Left ventricle myocardium inferior (tissue), 1 donor: ENCODE data around the gene SULT1B1. TPM values are rescaled to one million over a fixed set of nuclear protein-coding genes. Genes with fewer than 3 reads are reported as not detected.

Source experiments
- DNase-seq: peaks from one replicate; pipeline ENCODE4 v3.0.0-alpha.2; 2020
- H3K27ac ChIP-seq: fragments of 200-600 bp; replicated peaks from 2 replicates; pipeline ENCODE4 v1.8.0; 2021
- H3K27me3 ChIP-seq: fragments of 200-600 bp; 2 replicates; pipeline ENCODE4 v1.8.0; 2021; ENCODE audit warnings: low read depth
- H3K36me3 ChIP-seq: fragments of 200-600 bp; 2 replicates; pipeline ENCODE4 v1.8.0; 2021
- H3K4me1 ChIP-seq: fragments of 200-600 bp; 2 replicates; pipeline ENCODE4 v1.8.0; 2021
- H3K4me3 ChIP-seq: fragments of 200-600 bp; 2 replicates; pipeline ENCODE4 v1.8.0; 2021; ENCODE audit warnings: mild to moderate bottlenecking, moderate library complexity
- H3K9me3 ChIP-seq: fragments of 200-600 bp; replicated peaks from 2 replicates; pipeline ENCODE4 v1.8.0; 2021
- intact Hi-C: fragments of 100-400 bp; cut with micrococcal nuclease; formaldehyde crosslinking; loops from one replicate; pipeline ENCODE4 v1.11.0; 2022
- total RNA-seq: library from RNA; stranded (reverse); fragmentation: NEBNext Ultra II Directional; extraction: Animal tissue kit (Norgen Biotek cat#: 25700); gene quantifications from one replicate; pipeline ENCODE4 v1.2.1, GENCODE V29; 2021
- TF ChIP-seq, protein P1 (sequence below): fragments of 200-600 bp; IDR thresholded peaks from 2 replicates; pipeline ENCODE4 v1.8.0; 2021; ENCODE audit warnings: antibody characterized with exemption, mild to moderate bottlenecking, borderline replicate concordance
- donor health status: DM: no; HTN: yes; CAD: no; lungs with severe emphysema.

Gene SULT1B1
- total RNA-seq, 1 donor from 2014 or later, result 1.1 TPM

DNA sequence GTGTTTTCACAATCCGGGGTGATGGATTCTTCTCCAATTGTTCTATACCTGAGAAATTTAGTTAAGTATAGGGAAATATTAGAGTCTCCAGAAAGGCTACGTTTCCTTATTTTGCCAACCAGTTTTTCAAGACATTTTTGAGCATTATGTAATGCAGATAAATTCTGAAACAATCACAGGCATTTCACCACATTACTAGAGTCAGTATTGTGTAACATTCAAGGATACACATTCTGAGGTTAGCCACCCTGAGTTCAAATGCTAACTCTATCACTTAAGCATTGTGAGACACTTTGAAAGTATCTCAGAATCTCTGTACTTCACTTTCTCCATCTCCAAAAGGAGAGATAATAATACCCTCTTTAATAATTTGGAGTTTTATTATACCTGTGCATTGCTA lies 10.6 kb downstream of the SULT1B1 start:
- Histone ChIP-seq H3K27ac (no peak overlapping the region), H3K36me3 (no peaks in the 10 kb centered on the region), H3K9me3 (peaks cover 15% of the 10 kb centered on the region), H3K4me3 (no peak overlapping the region), H3K27me3 (no peaks in the 10 kb centered on the region), H3K4me1 (no peaks in the 10 kb centered on the region)
- intact Hi-C loops, result no loop called here
- no peak for DNase-seq
- TF ChIP-seq, protein P1, sequence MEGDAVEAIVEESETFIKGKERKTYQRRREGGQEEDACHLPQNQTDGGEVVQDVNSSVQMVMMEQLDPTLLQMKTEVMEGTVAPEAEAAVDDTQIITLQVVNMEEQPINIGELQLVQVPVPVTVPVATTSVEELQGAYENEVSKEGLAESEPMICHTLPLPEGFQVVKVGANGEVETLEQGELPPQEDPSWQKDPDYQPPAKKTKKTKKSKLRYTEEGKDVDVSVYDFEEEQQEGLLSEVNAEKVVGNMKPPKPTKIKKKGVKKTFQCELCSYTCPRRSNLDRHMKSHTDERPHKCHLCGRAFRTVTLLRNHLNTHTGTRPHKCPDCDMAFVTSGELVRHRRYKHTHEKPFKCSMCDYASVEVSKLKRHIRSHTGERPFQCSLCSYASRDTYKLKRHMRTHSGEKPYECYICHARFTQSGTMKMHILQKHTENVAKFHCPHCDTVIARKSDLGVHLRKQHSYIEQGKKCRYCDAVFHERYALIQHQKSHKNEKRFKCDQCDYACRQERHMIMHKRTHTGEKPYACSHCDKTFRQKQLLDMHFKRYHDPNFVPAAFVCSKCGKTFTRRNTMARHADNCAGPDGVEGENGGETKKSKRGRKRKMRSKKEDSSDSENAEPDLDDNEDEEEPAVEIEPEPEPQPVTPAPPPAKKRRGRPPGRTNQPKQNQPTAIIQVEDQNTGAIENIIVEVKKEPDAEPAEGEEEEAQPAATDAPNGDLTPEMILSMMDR, result no peak

DNA sequence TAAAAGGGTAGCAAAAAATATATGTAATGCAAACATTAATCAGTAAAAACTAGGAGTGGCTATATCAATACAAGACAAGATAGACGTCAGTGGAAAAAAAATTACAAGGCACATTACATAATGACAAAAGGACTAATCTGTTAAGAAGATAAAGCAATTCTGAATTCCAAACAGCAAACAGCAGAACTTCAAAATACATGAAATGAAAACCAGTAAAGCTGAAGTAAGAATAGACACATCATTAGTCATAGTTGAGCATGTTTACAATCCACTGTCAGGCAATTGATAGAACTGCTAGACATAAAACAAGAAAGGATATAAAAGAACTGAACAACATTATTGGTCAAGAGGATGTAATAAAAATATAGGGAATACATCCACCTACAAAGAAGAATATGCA lies 12.2 kb downstream of the SULT1B1 start:
- no peaks in the 10 kb centered on the region for H3K36me3 ChIP-seq
- no peaks in the 10 kb centered on the region for H3K4me1 ChIP-seq
- H3K4me3 ChIP-seq, result no peak overlapping the region
- H3K9me3 ChIP-seq, result peaks cover 19% of the 10 kb centered on the region
- DNase-seq, result no peak
- H3K27ac ChIP-seq, result no peak overlapping the region
- intact Hi-C loops, result no loop called here
- no peaks in the 10 kb centered on the region for H3K27me3 ChIP-seq
- TF ChIP-seq, protein P1, result no peak

DNA sequence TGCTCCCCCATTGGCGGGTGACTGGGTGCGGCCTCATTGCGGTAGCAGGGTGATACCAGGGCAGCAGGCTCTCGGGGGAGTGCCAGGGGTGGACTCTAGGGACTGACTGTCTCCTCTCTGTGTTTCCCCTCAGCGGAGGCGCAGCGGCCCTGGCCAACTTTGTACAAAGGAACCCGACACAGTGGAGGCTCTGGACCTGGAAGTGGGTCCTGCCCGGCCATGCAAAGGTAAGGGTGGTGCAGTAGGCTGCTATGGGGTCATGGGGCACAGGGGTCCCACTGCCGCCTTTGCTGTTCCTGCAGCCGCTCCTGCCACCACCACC lies 16.3 kb downstream of the SULT1B1 start:
- Histone ChIP-seq H3K4me3 (no peak overlapping the region), H3K27ac (no peak overlapping the region), H3K4me1 (no peaks in the 10 kb centered on the region), H3K9me3 (peaks cover 22% of the 10 kb centered on the region), H3K27me3 (no peaks in the 10 kb centered on the region), H3K36me3 (no peaks in the 10 kb centered on the region)
- intact Hi-C loops, result no loop called here
- DNase-seq, result no peak
- TF ChIP-seq, protein P1, result no peak

DNA sequence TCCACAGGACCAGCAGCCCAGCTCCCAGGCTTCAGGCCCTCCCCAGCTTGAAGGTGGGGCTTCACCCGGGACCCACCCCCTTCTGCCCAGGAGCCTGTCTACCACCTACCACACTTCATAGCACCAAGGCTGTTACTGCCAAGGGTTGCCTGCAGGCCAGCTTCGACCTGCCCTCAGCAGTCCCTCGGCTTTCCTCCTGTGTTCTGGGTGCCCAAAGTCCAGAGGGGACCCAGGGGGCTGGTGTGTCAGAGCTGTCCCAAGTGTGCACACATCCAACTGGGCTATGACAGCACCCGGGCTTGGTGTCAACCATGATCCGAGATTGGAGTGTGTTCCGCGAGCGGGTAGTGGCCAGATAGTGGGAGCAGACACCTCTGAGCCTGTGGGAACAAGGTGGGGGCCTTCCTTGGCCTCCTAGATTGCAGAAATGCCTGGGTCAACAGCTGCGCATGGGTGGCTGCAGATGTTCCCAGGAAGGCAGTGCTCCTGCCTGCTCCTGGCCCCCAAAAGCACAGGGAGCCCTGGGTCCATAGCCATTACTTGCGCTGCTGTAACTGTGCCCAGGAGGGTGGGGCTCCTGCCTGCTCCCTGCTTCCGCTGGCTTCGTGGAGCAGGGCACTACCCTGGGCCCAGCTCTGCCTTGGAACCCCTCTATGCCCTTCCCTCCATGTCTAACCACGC lies 16.8 kb downstream of the SULT1B1 start:
- no peak for DNase-seq
- Histone ChIP-seq H3K36me3 (no peaks in the 10 kb centered on the region), H3K4me3 (no peak overlapping the region), H3K27ac (no peak overlapping the region), H3K9me3 (peaks cover 22% of the 10 kb centered on the region), H3K27me3 (no peaks in the 10 kb centered on the region), H3K4me1 (no peaks in the 10 kb centered on the region)
- TF ChIP-seq, protein P1, result no peak
- intact Hi-C loops, result no loop called here

DNA sequence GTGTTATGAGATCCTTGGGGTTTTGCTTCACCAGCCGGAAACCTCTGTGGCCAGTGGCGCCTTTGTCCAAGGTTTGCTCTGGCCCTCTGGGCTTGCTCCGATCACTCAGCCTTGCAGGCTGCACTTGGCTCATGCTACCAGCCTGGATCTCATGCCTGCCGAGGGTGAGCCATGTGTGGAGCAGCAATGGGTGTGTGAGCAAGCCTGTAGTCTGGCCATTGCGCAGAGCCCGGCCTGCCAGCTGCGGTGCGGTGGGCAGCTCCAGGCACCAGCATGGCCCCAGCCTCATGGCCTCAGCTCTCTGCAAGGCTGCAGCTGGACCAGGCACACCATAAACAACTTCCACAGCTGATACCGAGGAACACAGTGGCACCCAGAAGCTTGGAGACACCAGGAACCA lies 17.8 kb downstream of the SULT1B1 start:
- no peak overlapping the region for H3K27ac ChIP-seq
- H3K9me3 ChIP-seq, result peaks cover 22% of the 10 kb centered on the region
- H3K4me1 ChIP-seq, result no peaks in the 10 kb centered on the region
- TF ChIP-seq, protein P1, result no peak
- H3K4me3 ChIP-seq, result no peak overlapping the region
- no peak for DNase-seq
- intact Hi-C loops, result no loop called here
- H3K27me3 ChIP-seq, result no peaks in the 10 kb centered on the region
- no peaks in the 10 kb centered on the region for H3K36me3 ChIP-seq
